GM21576 (cell line): ENCODE data around the gene CHCHD6.

ENCODE experiments used
- ATAC-seq: cut with Tn5 transposase; IDR thresholded peaks from one replicate; pipeline ENCODE4 v1.9.1; 2021; ENCODE audit warnings: mild to moderate bottlenecking, moderate library complexity; ENCODE audit not compliant: unreplicated experiment

Gene CHCHD6

DNA sequence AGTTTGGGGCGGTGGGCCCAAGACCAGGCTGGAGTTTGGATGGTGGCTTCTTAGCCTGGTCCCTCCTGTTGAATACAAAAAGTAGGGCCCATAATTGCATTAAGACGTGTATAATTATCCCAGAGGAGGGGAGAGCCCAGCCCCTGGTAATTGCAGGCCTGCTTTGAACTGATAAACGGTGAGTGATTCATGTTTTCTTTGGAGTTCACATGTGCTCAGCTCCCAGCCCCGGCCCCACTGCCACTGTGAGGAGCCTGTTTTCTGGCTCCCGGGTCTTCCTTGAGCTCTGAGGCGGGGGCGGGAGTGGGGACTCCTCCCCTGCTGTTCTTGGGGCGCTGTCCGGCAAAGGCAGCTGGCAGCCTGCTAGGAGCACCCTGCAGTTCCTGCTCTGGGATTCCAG lies 282.0 kb downstream of the CHCHD6 start:
- no peak for ATAC-seq

DNA sequence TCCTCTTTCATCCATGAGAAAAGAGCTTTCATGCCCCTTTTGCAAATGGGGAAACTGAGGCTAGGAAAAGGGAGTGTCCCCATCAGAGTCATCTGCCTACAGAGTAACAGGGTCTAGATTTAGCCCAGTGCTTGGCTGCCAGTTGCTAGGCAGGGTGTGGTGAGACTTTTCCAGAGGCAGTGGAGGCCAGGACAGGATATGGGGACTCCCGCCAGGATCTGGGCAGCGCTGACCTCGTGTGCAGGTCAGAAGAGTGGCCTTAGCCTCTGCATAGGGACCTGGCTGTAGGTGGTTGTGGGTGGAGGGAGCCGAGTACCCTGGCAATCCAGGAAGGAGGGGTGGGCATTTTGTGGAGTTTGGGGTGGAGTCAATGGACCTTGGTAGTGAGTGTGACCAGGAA lies 283.1 kb downstream of the CHCHD6 start:
- no peak for ATAC-seq

DNA sequence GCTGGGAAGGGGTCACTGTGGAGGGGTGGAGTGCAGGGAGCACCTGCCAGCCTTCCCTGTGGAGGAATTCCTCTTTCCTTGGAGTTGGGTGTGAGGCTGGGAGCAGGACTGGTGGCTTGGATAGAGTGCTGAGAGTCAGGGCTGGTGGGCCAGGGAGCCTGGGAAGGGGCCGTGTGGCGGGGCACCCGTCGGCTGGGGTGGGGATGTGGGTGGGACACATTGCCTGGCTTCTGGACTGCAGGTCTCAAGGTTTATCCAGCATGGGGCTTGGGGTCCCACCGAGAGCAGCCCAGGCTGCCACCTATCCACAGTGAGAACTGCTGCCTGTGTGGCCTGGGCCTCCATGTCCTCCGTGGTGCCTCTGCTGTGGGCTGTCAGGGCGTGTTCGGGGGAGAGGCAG lies 283.6 kb downstream of the CHCHD6 start:
- no peak for ATAC-seq

DNA sequence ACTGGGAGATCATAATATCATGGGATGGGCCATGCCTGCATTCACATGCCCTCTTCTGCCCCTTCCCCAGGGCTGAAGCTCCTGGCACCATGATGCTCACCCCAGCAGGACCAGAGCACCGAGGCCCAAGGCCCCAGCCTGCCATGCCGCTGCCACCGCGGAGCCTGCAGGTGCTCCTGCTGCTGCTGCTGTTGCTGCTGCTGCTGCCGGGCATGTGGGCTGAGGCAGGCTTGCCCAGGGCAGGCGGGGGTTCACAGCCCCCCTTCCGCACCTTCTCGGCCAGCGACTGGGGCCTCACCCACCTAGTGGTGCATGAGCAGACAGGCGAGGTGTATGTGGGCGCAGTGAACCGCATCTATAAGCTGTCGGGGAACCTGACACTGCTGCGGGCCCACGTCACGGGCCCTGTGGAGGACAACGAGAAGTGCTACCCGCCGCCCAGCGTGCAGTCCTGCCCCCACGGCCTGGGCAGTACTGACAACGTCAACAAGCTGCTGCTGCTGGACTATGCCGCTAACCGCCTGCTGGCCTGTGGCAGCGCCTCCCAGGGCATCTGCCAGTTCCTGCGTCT lies 284.5 kb downstream of the CHCHD6 start:
- ATAC-seq, result no peak

DNA sequence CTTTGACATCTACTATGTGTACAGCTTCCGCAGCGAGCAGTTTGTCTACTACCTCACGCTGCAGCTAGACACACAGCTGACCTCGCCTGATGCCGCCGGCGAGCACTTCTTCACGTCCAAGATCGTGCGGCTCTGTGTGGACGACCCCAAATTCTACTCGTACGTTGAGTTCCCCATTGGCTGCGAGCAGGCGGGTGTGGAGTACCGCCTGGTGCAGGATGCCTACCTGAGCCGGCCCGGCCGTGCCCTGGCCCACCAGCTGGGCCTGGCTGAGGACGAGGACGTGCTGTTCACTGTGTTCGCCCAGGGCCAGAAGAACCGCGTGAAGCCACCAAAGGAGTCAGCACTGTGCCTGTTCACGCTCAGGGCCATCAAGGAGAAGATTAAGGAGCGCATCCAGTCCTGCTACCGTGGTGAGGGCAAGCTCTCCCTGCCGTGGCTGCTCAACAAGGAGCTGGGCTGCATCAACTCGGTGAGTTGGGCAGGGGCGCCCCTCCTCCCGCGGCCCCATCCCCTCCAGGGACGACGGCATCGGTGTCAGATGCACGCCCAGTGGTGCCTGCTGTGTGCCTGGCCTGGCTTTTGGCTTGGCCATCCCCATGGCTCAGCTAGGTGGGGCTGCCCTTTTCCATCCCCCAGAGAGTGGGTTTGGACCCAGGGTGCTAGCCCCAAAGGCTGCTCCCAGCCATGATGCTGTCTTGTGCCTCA lies 285.4 kb downstream of the CHCHD6 start:
- ATAC-seq, result no peak

DNA sequence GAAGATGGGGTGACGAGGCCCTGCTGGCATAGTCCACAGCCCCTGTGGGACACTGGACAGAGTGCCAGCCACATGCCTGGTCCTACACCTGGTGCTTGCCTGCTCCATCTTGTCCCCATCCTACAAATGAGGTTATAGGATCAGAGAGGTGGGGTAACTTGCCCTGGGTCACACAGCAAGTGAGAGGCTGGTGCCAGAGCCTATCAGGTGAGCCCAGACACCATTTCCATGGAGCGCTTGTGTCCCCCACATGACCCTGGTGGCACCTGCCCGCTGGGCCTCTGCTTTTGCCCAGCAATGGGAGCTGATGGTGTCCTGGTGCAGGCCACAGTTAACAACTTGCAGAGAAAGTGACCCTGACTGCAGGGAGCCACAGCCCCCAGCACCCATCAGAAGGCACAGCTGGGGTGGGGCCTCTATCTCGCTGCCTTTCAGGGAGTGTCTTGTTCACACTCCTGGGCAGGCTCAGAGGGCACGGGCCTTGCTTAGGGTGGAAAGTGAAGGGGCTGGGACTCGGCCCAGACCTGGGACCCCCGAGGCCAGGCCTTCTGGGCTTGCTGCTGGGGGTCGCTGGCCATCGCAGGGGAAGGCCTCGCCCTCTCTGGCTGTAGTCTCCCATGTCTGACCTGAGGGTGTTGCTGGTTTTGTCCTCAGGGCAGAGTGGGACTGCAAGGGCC lies 286.1 kb downstream of the CHCHD6 start:
- ATAC-seq, result no peak

DNA sequence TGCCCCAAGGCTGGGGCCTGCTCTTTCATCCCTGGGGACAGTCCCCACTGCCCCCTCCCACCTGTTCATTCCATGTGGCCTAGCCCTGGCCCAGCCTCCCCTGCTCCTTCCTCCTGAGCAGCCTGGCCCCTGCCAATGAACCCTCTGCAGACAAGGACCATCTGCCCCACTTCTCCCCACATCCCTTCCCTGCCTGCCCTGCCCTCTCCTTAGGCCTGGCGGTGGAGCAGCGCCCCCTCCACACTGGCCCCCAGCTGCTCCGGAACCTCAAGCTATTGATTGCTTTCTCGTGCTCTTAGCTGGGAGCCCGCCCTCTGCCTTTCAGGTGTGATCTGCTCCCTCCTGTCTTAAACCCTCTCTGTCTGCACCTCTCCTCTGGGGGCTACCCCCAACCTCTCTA lies 286.9 kb downstream of the CHCHD6 start:
- no peak for ATAC-seq

DNA sequence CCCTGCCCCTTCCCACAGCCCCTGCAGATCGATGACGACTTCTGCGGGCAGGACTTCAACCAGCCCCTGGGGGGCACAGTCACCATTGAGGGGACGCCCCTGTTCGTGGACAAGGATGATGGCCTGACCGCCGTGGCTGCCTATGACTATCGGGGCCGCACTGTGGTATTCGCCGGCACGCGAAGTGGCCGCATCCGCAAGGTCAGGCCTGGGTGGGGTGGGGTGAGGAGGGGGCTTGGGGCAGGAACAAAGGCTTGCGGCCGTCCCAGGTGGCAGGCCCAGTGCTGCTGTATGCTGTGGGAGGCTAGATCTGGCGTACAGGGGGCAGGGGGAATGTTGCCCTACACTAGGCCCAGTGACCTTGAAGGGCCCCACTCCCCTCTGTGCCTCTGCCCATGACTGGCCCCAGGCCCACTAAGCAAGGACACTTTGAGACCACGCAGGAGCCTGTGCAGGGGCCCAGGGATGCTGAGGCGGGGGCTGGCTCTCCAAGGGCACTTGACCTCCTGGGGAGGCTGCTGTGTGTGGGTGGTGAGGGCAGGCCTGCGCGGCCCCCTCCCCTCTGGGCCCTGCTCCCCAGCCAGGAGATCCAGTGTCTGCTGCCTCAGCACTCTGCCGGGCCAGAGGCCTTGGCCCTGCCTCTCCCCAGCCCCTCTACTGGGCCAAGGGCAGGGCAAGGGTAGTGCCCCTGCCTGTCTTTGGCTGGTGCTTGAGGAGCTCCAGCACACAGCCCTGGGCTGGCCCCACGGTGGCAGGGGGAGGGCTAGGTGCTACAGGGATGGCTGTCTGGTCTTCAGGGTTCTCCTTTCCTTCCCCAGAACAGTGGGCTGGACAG lies 287.5 kb downstream of the CHCHD6 start:
- no peak for ATAC-seq

DNA sequence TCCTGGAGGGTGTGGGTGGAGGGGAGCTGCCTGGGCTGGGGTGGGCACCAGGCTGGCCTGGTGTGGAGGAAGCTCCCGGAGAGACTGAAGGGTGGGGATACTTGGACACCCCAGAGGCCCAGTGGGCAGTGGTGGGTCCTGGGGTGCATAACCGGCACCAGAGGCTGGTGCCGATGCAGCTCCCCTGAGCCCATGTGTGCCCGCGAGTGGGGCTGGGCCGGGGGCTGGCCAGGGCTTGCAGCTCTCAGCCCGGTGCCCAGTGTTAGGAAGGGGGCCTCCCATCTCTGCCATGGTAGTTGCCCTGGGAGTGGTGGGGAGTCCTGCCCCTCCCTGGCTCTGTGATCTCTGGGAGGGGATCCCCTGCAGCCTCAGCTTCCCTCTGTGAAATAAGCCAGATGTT lies 288.2 kb downstream of the CHCHD6 start:
- ATAC-seq, result no peak

DNA sequence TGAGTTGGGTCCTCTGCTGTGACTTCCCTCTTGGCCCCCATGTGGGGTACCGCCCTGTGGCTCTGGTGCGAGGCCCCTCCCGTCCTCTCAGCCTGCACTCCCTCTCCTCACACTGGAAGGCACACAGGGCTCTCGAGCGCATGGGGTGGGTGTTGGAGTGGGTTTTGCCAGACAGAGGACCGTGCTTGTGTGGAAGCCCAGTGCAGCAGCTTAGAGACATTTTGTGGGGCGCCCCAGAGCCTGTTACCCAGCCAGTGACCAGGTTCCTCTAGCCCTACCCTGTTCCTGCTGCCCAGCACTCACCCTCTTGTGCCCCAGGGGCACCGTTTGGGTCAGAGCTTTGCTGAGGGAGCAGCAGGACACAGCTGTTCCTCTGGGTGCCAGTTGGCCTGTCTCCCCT lies 288.7 kb downstream of the CHCHD6 start:
- ATAC-seq, result no peak

DNA sequence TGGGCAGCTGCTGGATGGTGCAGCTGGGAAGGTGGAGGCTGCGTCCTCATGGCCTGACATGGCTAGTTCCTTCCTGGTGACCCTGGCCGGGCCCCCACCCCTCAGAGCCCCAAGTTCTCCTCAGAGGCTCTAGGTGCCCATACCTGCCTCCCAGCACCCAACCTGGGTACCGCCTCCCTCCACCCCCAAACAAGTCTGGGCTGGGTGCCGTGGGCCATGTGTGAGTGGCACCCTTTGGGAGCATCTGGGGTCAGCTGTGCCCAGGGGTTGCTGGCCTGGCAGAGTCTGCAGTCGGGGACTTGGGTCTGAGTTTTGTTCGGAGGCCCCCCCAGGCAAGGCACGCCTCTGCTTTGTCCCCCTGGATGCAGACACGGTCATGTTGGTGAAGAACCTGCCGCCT lies 289.4 kb downstream of the CHCHD6 start:
- ATAC-seq, result no peak

DNA sequence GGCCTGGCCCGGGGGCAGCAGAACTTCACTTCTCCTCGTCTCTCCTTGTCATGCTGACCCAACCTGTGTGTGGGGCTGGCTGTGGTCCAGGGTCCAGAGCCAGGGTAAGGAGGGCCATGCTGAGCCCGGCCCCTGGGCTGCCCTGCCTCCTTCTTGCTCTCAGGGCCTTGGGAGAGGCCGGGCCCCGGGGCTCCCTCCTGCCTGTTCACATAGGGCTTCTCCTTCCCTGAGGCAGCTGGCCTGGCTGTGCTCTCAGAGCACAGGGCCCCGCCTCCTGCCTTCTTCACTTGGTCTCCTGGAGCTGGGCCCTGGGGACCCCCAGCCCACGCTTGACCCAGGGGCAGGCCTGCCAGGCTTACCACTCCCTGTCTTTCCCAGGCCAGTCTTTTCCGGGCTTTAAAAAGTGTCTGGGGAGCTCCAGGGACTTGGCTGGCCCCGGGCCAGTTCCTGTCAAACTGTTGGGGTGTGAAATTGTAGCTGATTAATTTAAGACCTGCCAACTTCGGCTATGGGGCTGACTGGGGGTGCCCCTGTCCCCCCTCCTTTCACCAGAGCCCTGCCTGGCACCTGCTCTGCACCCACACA lies 290.7 kb downstream of the CHCHD6 start:
- ATAC-seq, result no peak

DNA sequence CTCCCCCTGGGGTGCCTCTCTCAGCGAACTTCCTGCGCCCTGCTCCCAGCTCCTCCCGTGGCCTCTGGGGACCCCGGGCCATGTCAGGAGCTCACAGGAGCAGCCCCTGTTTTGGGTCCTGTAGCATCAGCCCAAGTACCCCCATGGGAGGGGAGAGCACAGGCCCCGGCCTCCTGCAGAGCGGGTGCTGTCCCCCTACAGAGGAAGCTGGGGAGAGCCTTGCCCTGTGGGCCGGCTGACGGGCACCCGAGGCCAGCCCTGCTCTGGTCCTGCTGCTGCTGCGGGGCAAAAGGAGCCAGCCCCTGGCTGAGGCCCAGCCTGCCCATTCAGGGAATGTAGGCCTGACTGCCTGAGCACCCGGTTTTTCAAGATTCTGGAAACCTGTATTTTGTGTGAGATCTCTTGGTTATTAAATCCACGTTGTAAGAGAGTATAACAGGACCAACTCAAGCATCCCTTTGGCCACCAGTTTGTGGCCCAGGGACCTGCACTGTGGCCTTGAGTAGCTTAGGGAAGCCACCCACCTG lies 291.3 kb downstream of the CHCHD6 start:
- ATAC-seq, result no peak

DNA sequence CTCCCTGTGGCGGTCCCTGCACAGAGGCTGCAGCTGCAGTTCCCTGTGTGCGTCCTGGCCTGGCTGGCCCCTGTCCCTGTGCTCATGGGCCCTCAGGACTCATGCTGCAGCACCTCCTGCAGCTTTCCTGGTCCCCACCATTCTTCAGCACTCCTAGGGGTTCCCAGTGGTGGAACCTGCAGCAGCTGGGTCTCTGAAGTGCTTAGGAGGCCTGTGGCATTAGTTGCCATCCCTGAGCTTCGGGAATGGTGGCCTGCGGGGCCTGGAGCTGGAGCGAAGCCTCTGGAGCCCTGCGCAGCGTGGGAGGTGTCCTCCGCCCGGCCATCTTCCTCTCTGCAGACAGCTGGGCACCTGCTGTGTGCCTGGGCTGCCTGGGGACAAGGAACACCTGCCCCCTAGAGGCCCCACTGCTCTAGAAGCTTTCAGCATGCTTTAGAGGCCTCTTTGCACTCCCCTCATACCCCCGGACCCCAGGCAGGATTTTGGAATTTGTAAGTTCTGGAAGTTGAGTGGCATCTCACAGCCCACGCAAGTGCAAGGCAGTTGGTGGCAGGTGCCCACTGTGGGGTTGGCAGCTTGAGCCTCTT lies 292.0 kb downstream of the CHCHD6 start:
- no peak for ATAC-seq

DNA sequence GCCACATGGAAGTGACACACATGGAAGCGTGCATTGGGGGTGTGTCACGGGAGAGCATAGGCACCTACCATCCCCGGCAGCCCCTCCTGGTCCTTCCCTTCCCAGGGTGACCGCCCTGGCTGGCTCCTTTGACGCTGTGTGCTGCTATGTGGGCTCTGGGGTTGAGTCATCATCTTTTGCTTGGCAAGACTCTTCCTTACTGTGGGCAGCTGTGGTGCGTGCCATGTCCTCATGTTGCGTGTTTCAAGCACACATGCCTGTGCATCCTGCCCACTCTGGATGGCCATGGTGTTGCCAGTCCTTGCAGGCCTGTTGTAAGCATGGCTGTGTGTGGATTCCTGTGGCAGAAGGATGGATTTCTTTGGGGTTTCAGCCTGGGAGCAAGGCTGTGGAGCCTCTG lies 292.9 kb downstream of the CHCHD6 start:
- ATAC-seq, result no peak

DNA sequence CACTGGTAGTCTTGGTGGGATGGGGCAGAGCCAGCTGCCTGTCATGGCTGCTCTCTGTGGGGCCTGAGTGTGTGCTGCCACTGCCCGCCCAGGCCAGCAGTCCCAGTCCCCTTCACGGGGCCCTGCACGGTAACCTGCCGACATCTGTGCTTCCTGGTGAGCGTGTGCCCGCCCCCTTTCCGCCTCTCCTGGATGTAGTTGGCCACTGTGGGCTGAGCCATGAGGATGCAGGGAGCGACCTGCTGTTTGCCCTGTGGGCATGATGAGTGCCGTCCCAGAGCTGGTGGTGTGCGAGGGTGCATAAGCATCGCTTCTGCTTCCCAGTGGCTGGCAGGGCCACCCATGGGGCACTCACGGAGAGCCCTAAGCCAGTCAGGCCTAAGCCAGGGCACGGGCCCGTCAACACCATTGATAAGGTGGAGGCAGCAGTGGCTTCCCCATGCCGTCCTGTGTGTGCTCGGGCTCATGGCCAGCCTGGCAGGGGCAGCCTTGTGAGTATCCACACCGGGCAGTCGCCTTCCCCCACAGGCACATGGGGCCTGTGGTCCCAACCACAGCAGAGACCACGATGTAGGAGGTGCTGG lies 293.5 kb downstream of the CHCHD6 start:
- ATAC-seq, result no peak

DNA sequence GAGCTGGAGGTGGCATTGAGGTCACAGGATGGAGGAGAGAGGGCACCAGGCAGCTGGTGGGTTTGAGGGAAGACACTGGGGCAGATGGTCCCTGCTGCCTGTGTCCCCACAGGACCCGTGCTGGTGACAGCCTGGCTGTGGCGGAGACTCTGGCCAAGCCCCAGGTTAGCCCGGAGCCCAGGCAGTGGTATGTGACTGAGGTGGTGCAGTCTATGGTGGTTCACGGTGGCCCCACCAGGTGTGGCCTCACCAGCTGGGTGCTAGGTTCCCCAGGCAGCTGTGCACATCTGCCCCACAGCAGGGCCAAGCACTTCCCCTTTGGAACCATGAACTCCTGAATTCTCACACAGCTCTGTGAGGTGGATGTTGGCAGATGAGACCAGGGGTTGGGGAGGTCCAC lies 294.3 kb downstream of the CHCHD6 start:
- no peak for ATAC-seq

DNA sequence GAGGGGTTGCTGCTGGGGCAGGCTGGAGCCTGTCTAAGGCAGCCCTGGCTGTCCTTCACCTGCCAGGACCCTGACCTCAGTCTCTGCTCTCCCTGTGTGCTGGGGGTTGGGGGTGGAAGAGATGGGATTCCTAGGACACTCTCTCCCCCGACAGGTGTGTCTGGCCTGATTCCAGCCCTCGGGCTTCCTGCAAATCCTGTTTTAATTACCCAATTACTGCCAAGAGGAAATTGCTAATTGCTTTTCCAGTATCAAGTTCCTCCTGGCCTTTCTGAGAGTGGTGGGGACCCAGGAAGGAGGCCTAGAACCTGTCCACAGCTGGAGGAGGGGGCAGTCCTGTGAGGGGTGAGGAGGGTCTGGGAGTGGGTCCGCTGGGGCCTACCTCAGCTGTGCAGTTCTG lies 294.7 kb downstream of the CHCHD6 start:
- ATAC-seq, result no peak

DNA sequence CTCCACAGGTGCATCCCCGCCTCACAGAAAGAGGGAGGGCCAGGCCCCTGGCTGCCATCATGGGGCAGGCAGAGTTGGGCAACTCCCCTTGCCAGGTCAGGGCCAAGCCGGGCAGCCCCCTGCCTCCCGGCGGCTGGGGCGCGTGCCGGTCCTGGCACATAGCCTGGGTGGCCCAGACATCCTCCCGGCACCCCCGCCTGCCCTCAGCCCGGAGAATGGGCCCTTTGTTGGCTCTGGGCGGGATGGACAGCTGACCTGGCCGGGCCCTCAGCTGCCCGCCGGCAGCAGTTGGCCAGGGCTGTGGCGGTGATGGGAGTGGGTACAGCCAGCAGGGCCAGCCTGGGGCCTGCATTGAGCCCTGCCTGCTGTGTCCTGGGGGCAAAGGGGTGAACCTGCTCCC lies 295.3 kb downstream of the CHCHD6 start:
- ATAC-seq, result no peak

DNA sequence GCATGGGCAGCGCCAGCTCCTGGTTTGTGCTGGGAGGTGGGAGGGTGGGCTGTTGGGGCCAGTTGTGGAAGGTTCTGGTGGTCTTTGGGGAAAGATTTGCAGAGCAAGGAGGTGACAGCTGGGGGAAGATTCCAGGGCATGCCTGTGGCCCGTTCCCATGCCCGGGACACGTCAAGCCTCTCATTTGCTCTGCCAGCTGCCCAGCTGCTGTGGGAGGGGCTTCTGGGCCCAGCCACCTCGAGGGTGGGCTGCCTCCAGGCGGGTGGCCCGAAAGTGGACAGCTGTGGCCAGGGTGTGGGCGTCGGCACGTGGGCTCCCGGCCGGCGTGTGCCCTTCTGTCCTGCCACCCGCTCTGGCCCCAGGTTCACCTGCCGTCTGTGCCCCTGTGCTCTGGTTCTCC lies 296.1 kb downstream of the CHCHD6 start:
- no peak for ATAC-seq
